Neural cell (in vitro differentiated cells): ENCODE measurements around the gene FYCO1. TPM values are rescaled to one million over a fixed set of nuclear protein-coding genes. Genes with fewer than 3 reads are reported as not detected.

Experiments
- H2AFZ ChIP-seq: fragments of 200-600, 300-800 bp; sonication (generic), shearing (Covaris generic); 2 replicates; pipeline ENCODE4 v1.6.0; 2014; ENCODE audit warnings: low read depth, mild to moderate bottlenecking, antibody characterized with exemption, low read length, moderate library complexity
- H3F3A ChIP-seq: fragments of 200-600 bp; shearing (Covaris generic); 2 replicates; pipeline ENCODE4 v1.6.1; 2016; ENCODE audit warnings: mild to moderate bottlenecking, moderate library complexity, mixed read lengths, antibody characterized with exemption, low read length; ENCODE audit not compliant: insufficient read depth, poor library complexity, severe bottlenecking
- H3K27ac ChIP-seq: fragments of 200-600, 300-800 bp; sonication (generic), shearing (Covaris generic); 2 replicates; pipeline ENCODE4 v1.5.1; 2014; ENCODE audit warnings: mild to moderate bottlenecking, low read length, moderate library complexity
- H3K27me3 ChIP-seq: fragments of 300-800, 200-600 bp; sonication (generic), shearing (Covaris generic); 2 replicates; pipeline ENCODE4 v1.6.0; 2014; ENCODE audit warnings: mild to moderate bottlenecking, low read depth, low read length, moderate library complexity; ENCODE audit not compliant: insufficient read depth
- H3K36me3 ChIP-seq: fragments of 300-800, 200-600 bp; sonication (generic), shearing (Covaris generic); 2 replicates; pipeline ENCODE4 v1.5.1; 2014; ENCODE audit warnings: mild to moderate bottlenecking, antibody characterized with exemption, low read length, moderate library complexity; ENCODE audit not compliant: insufficient read depth
- H3K4me2 ChIP-seq: fragments of 300-800, 200-600 bp; sonication (generic), shearing (Covaris generic); 2 replicates; pipeline ENCODE4 v1.6.0; 2014; ENCODE audit warnings: mild to moderate bottlenecking, low read length
- H3K4me3 ChIP-seq: fragments of 300-800, 200-600 bp; sonication (generic), shearing (Covaris generic); 2 replicates; pipeline ENCODE4 v1.5.1; 2014; ENCODE audit warnings: mild to moderate bottlenecking, low read length, moderate library complexity
- H3K79me2 ChIP-seq: fragments of 200-600 bp; shearing (Covaris generic); replicated peaks from 2 replicates; pipeline ENCODE4 v1.6.0; 2014; ENCODE audit warnings: mild to moderate bottlenecking, low read length, moderate library complexity; ENCODE audit not compliant: insufficient read depth
- H3K9ac ChIP-seq: fragments of 300-800, 200-600 bp; sonication (generic), shearing (Covaris generic); 2 replicates; pipeline ENCODE4 v1.6.1; 2016; ENCODE audit warnings: mild to moderate bottlenecking, low read length, mixed read lengths
- H3K9me2 ChIP-seq: fragments of 200-600 bp; shearing (Covaris generic); 2 replicates; pipeline ENCODE4 v1.6.1; 2016; ENCODE audit warnings: mild to moderate bottlenecking, low read length, mixed read lengths; ENCODE audit not compliant: insufficient read depth
- H3K9me3 ChIP-seq: fragments of 200-600, 300-800 bp; sonication (generic), shearing (Covaris generic); 2 replicates; pipeline ENCODE4 v1.6.1; 2016; ENCODE audit warnings: mild to moderate bottlenecking, mixed run types, low read length, moderate library complexity, mixed read lengths
- H4K20me1 ChIP-seq: fragments of 200-600 bp; shearing (Covaris generic); 2 replicates; pipeline ENCODE4 v1.6.1; 2016; ENCODE audit warnings: mild to moderate bottlenecking, mixed run types; ENCODE audit not compliant: insufficient read depth
- EP300 ChIP-seq: fragments of 450-650 bp; conservative IDR thresholded peaks from 2 replicates; pipeline ENCODE4 v1.6.1; 2014; ENCODE audit warnings: antibody characterized with exemption, mild to moderate bottlenecking, moderate library complexity; ENCODE audit not compliant: poor library complexity, severe bottlenecking
- EZH2 ChIP-seq: fragments of 200-600, 300-800 bp; shearing (Covaris generic), sonication (generic); IDR thresholded peaks from 2 replicates; pipeline ENCODE4 v1.6.1; 2014; ENCODE audit warnings: antibody characterized with exemption, low read length, borderline replicate concordance, mild to moderate bottlenecking; ENCODE audit not compliant: insufficient read depth, poor library complexity, severe bottlenecking
- MXI1 ChIP-seq: fragments of 450-650 bp; conservative IDR thresholded peaks from 2 replicates; pipeline ENCODE4 v1.6.1; 2014; ENCODE audit warnings: antibody characterized with exemption, mild to moderate bottlenecking; ENCODE audit not compliant: poor library complexity, severe bottlenecking
- POLR2AphosphoS5 ChIP-seq: IDR thresholded peaks from 2 replicates; pipeline ENCODE4 v1.6.1; 2012
- RAD21 ChIP-seq: fragments of 450-650 bp; conservative IDR thresholded peaks from 2 replicates; pipeline ENCODE4 v1.6.1; 2014; ENCODE audit warnings: antibody characterized with exemption, mild to moderate bottlenecking, moderate library complexity
- SMC3 ChIP-seq: fragments of 450-650 bp; conservative IDR thresholded peaks from 2 replicates; pipeline ENCODE4 v1.6.1; 2014; ENCODE audit warnings: antibody characterized with exemption, mild to moderate bottlenecking, moderate library complexity; ENCODE audit not compliant: poor library complexity
- TAF1 ChIP-seq: IDR thresholded peaks from 2 replicates; pipeline ENCODE4 v1.6.1; 2012; ENCODE audit warnings: low read depth
- polyA plus RNA-seq: library from polyadenylated mRNA; depleted of rRNA; stranded (reverse); fragments of >200 nt; gene quantifications from 2 replicates; pipeline ENCODE4 v1.2.3, GENCODE V29; 2014
- TF ChIP-seq, protein P1 (sequence below): fragments of 450-650 bp; IDR thresholded peaks from 2 replicates; pipeline ENCODE4 v1.5.1; 2014; ENCODE audit warnings: antibody characterized with exemption, mild to moderate bottlenecking, moderate library complexity; ENCODE audit not compliant: poor library complexity, severe bottlenecking
- TF ChIP-seq, protein P2 (sequence below): IDR thresholded peaks from 2 replicates; pipeline ENCODE4 v1.6.1; 2012; ENCODE audit warnings: borderline replicate concordance

The FYCO1 gene
- polyA plus RNA-seq, 1 donor from 2014 or later: 0.12 TPM

DNA sequence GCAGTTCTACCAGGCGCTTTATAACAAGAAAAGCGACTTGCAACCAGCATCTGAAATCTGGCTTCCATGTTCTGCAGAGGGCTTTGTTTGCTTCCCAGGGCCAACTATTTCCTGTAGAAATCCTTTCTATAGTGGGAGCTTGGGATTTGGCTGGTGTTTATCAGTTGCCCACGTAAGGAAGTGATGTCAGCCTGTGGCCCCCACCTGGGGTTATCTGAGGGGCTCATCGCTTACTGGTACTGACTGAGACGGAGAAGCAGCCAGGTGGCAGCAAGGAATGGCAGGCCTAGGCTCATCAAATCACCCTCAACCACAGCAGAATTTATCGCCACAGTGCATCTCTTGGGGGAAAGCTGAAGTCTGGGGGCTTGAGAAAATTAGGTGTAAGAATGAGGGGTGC lies 123.8 kb downstream of the FYCO1 start:
- no peaks in the 10 kb centered on the region for H3F3A ChIP-seq
- no peaks in the 10 kb centered on the region for H4K20me1 ChIP-seq
- no peaks in the 10 kb centered on the region for H3K36me3 ChIP-seq
- H3K27ac ChIP-seq: no peak overlapping the region
- no peaks in the 10 kb centered on the region for H3K27me3 ChIP-seq
- no peaks in the 10 kb centered on the region for H3K9me2 ChIP-seq
- H3K79me2 ChIP-seq: no peaks in the 10 kb centered on the region
- H3K4me2 ChIP-seq: no peak overlapping the region
- H3K4me3 ChIP-seq: no peak overlapping the region
- H2AFZ ChIP-seq: no peak overlapping the region
- H3K9me3 ChIP-seq: no peaks in the 10 kb centered on the region
- no peak overlapping the region for H3K9ac ChIP-seq
- TF ChIP-seq EZH2: no peak
- TF ChIP-seq MXI1: no peak
- TF ChIP-seq SMC3: no peak
- TF ChIP-seq TAF1: no peak
- no peak for TF ChIP-seq EP300

DNA sequence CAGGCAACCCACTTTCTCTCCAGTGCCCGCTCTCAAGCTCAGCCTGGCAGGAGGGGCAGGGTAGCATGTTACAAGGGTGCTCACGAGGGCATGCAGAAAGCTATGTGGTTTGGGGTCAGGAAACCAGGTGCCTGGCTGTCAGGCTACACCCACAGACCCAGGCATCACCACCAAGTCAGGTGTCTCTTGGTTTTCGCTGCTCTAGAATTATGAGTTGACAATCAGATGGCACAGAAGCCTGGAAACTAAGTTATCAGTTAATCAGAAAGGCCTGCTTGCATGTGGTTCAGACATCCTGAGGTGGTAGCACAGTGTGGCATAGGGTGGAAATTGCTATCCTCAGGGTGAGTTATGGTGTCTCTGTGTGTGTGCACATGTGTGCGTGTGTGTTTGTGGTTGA lies 125.5 kb downstream of the FYCO1 start:
- Histone ChIP-seq H3K4me2 (no peak overlapping the region), H3K9ac (no peak overlapping the region), H3K27ac (no peak overlapping the region), H2AFZ (no peak overlapping the region), H3K79me2 (no peaks in the 10 kb centered on the region), H3K36me3 (no peaks in the 10 kb centered on the region), H3K9me2 (no peaks in the 10 kb centered on the region), H3K27me3 (no peaks in the 10 kb centered on the region), H3K4me3 (no peak overlapping the region), H4K20me1 (no peaks in the 10 kb centered on the region), H3K9me3 (no peaks in the 10 kb centered on the region), H3F3A (no peaks in the 10 kb centered on the region)
- no peak for TF ChIP-seq RAD21
- no peak for TF ChIP-seq SMC3
- TF ChIP-seq MXI1: no peak
- no peak for TF ChIP-seq EZH2
- TF ChIP-seq TAF1: no peak
- TF ChIP-seq, protein P1, sequence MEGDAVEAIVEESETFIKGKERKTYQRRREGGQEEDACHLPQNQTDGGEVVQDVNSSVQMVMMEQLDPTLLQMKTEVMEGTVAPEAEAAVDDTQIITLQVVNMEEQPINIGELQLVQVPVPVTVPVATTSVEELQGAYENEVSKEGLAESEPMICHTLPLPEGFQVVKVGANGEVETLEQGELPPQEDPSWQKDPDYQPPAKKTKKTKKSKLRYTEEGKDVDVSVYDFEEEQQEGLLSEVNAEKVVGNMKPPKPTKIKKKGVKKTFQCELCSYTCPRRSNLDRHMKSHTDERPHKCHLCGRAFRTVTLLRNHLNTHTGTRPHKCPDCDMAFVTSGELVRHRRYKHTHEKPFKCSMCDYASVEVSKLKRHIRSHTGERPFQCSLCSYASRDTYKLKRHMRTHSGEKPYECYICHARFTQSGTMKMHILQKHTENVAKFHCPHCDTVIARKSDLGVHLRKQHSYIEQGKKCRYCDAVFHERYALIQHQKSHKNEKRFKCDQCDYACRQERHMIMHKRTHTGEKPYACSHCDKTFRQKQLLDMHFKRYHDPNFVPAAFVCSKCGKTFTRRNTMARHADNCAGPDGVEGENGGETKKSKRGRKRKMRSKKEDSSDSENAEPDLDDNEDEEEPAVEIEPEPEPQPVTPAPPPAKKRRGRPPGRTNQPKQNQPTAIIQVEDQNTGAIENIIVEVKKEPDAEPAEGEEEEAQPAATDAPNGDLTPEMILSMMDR: no peak
- no peak for TF ChIP-seq POLR2AphosphoS5
- no peak for TF ChIP-seq EP300
- TF ChIP-seq, protein P2, sequence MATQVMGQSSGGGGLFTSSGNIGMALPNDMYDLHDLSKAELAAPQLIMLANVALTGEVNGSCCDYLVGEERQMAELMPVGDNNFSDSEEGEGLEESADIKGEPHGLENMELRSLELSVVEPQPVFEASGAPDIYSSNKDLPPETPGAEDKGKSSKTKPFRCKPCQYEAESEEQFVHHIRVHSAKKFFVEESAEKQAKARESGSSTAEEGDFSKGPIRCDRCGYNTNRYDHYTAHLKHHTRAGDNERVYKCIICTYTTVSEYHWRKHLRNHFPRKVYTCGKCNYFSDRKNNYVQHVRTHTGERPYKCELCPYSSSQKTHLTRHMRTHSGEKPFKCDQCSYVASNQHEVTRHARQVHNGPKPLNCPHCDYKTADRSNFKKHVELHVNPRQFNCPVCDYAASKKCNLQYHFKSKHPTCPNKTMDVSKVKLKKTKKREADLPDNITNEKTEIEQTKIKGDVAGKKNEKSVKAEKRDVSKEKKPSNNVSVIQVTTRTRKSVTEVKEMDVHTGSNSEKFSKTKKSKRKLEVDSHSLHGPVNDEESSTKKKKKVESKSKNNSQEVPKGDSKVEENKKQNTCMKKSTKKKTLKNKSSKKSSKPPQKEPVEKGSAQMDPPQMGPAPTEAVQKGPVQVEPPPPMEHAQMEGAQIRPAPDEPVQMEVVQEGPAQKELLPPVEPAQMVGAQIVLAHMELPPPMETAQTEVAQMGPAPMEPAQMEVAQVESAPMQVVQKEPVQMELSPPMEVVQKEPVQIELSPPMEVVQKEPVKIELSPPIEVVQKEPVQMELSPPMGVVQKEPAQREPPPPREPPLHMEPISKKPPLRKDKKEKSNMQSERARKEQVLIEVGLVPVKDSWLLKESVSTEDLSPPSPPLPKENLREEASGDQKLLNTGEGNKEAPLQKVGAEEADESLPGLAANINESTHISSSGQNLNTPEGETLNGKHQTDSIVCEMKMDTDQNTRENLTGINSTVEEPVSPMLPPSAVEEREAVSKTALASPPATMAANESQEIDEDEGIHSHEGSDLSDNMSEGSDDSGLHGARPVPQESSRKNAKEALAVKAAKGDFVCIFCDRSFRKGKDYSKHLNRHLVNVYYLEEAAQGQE: no peak

DNA sequence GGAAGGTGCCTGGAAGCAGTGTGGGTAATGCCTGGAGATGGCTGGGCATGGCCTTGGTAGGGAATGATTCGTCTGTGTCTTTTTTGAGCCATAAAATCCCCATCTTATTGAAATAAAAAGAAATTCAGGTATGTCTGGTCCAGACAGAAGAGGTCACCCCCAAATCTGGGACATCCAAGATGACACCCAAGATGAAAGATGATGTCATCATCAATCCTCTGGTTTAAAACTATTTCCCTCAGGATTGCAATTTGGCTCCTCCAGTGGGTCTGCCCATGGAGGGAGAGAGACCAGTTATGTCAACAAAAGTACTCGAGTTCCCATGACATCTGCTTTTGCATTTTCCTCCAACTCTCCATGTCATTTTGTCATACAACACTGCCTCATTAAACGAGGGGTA lies 126.0 kb downstream of the FYCO1 start:
- Histone ChIP-seq H3K27ac (no peak overlapping the region), H3K79me2 (no peaks in the 10 kb centered on the region), H4K20me1 (no peaks in the 10 kb centered on the region), H3K9ac (no peak overlapping the region), H3K9me3 (no peaks in the 10 kb centered on the region), H3K36me3 (no peaks in the 10 kb centered on the region), H3K27me3 (no peaks in the 10 kb centered on the region), H3K4me2 (no peak overlapping the region), H3F3A (no peaks in the 10 kb centered on the region), H3K9me2 (no peaks in the 10 kb centered on the region), H3K4me3 (no peak overlapping the region), H2AFZ (no peak overlapping the region)
- TF ChIP-seq EP300: no peak
- TF ChIP-seq MXI1: no peak
- no peak for TF ChIP-seq POLR2AphosphoS5
- no peak for TF ChIP-seq EZH2
- TF ChIP-seq, protein P2: no peak
- no peak for TF ChIP-seq SMC3
- TF ChIP-seq RAD21: no peak
- TF ChIP-seq TAF1: no peak
- TF ChIP-seq, protein P1: no peak
